Measurements from ENCODE around the gene PAX3.

PAX3 gene

GRCh38 chr2:222309766-222310165, 11.0 kb upstream of the PAX3 start:
- no peak for DNase-seq

- DNase-seq, result no peak
Measured at GRCh38 chr2:222309361-222309760, 10.6 kb upstream of the PAX3 start.

DNA sequence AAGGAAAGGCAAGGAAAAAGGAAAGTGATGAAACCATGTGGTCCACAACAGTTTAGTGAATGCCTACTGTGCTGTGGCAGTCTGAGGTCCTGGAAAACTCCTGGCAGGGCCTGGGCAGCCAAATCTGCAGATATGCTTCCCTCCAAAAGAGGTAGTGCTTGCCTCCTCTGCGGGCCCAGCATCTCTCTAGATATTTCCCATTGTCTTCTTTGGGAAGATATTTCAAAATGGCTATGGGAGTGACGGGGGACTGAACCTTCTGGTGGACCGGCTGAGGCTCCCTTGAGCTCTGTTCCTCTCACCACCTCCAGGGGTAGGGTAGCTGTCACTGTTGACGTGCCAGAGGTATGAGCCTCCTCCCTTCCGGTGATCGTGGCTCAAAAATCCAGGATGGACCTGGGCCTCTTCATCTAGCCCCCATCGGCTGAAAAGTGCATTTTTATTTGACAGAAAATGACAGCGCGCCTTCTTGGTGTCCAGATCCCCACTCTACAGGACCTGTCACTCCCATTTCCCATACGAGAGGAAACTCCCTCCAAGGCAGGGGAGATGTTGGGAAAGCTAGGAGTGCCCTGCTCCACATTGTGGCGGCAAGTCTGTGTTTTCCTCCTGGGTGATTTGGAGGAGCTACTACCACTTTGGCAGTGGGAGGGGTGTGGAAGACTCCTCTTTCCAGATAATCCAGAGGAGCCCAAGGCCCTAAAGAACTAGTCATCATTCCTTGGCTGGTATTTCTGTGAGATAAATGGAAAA, 9.4 kb upstream of the PAX3 start:
- no peak for DNase-seq

- DNase-seq, result no peak
Measured at GRCh38 chr2:222307143-222307756, 8.5 kb upstream of the PAX3 start.

DNA sequence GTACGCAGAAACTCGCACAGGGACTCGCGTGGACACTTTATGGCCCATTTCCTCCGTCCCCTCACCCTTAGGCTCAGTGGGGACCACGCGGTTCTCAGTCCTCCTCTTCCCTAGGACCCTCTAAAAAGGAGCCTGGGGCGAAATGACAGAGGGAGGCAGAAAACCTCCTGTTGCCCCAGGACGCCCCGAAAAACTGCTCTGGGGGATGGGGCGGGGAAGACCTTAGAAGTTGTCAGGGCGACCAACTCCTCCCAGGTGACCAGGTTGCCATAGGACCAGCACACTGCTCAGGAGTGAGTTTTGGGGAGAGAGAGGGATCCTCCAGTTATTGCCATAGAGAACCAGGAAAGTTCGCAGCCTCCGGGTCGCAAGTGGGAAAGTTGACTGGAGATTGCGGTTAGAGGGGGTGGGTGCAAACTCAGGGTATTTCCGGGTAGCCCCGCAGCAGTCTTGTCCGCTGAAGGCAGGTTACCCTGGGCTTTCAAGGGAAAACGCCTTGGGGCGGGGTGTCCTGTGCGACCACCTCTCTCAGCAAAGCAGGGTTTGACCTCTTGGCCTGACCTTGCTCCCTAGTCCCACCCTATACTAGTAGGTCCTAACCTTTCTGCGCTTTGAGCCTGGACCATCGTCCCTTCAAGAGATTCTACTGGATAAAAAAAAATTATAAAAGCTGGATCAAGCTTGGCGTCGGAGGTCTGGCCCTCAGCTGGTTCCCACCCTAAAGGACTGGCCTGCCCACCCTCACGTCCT, 7.8 kb upstream of the PAX3 start:
- no peak for DNase-seq

- no peak for DNase-seq
Measured at GRCh38 chr2:222305516-222306392, 7.0 kb upstream of the PAX3 start.

DNA sequence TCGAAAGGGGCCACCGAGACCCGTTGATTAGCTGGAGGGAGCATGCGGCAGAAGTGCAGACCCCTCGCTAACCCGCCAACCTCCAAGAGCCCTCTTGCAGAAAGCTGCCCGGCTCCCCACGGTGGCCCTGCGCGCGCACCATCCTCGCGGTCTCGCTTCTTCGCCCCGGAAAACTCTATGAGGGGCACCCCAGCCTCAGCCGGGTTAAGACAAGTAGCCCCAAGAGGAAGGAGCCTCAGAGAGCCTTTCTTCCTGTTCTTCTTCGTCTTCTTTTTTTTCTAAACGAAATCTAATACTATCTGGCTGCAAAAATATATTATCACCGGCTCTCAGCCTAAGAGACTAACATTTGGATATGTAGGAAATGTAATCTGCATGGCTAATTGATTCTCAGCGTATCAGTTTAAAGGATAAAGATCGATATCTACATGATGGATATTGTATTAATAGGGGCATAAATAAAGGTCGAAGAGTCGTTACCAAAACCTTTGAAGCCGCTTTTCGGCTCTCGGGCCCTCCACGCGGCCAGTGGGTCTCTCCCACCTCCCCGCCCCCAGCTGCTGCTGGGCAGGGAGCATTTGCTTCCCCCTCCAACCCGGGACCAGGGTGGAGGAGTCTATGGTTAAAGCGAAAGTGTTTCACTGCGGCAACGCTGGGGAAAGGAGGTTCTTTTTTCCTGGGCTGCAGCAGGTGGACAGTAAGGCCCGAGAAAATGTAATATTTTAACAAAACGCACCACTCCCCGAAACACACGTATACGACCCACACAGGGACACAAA, 6.1 kb upstream of the PAX3 start:
- no peak for DNase-seq

GRCh38 chr2:222303828-222304736, 5.3 kb upstream of the PAX3 start:
- DNase-seq, result no peak

GRCh38 chr2:222303045-222303827, 4.4 kb upstream of the PAX3 start:
- no peak for DNase-seq

GRCh38 chr2:222302178-222303018, 3.6 kb upstream of the PAX3 start:
- DNase-seq, result no peak

DNA sequence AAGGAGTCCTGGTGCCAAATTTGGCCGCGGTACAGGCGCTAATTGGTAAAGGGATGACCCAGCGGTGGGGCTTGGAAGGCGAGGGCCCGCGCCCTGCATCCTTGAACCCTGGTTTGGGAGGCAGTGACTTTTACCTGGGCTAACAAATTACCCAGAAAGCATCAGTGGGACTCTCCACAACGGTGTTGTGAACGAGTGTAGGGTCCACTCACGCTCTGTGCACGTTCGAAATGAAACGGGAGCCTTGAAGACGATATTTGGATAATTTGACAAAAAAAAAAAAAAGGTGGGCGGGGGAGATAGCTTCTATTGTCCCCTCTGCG, 3.0 kb upstream of the PAX3 start:
- no peak for DNase-seq

GRCh38 chr2:222301053-222301795, 2.4 kb upstream of the PAX3 start:
- no peak for DNase-seq

DNA sequence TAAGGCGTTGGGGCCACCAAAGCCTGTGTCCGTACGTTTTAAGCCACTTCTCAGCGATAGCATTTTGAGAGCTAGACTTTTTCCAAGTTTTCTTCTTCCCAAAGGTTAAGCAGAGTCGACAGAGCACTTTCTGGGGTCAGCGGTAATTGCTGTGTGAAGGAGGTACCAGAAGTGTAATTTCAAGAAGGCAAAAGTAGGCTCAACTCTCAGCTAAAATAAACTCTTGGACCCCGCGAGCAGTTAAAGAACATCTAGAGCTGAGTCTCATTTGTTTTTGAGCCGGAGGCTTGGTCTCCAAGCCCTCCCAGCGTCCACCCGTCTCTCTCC, 1.9 kb upstream of the PAX3 start:
- no peak for DNase-seq

GRCh38 chr2:222299906-222300725, 1.3 kb upstream of the PAX3 start:
- no peak for DNase-seq

GRCh38 chr2:222298001-222298310, 842 bp downstream of the PAX3 start:
- no peak for DNase-seq

- no peak for DNase-seq
Measured at GRCh38 chr2:222297600-222297935, 1.2 kb downstream of the PAX3 start.

- DNase-seq, result no peak
Measured at GRCh38 chr2:222296911-222297599, 1.7 kb downstream of the PAX3 start.

DNA sequence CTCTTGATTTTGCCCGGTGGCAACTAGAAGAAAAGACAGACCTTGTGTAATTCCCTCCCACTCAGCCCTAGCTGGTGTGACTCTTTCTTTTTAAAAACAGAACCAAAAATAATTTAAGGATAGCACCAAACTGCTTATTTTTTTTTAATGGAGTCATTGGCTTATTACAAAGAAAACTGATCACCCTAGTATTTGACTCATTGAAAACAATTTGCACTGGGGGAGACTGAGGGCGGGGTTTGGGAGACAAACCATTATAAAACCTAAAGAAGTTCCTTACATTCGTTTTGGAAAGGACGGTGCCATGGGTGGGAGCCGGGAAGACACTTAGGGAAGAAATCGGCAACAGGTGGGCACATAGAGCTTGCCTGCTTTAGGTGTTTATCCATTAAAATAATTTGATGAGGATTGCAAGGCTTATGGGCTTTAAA, 2.5 kb downstream of the PAX3 start:
- no peak for DNase-seq

Data from kidney glomerular epithelial cell (primary cell).